HEK293T (cell line): Measurements from ENCODE around the gene PLXNB1.

ENCODE experiments used
- ARNT ChIP-seq: fragments of 450-650 bp; IDR thresholded peaks from 2 replicates; pipeline ENCODE4 v1.6.1; 2017; ENCODE audit warnings: mild to moderate bottlenecking
- BHLHE40 ChIP-seq: fragments of 450-650 bp; IDR thresholded peaks from 2 replicates; pipeline ENCODE4 v1.6.1; 2016; ENCODE audit warnings: mild to moderate bottlenecking, moderate library complexity, borderline replicate concordance
- ZNF384 ChIP-seq: fragments of 450-650 bp; IDR thresholded peaks from 2 replicates; pipeline ENCODE4 v1.6.1; 2016

GRCh38 chr3:48464713-48465221 is 34.9 kb upstream of the PLXNB1 start:
- TF ChIP-seq ZNF384 (no peak), ARNT (no peak), BHLHE40 (no peak)
